Stomach (tissue), 9 donors: ENCODE measurements around the gene DNM3. TPM values are rescaled to one million over a fixed set of nuclear protein-coding genes. Genes with fewer than 3 reads are reported as not detected.

Source experiments
- DNase-seq, 2 donors: peaks; one replicate each; pipeline versions ENCODE4 v3.0.0 to v3.0.0-alpha.2; 2013 to 2019
- H3K27ac ChIP-seq, 5 donors: fragments of 200-600 bp in 4 of 5; sonication (generic) in 4 of 5; one replicate each; pipeline ENCODE4 v1.5.1; 2013 to 2019; ENCODE audit warnings: mild to moderate bottlenecking in 1 of 5, moderate library complexity in 1 of 5
- H3K27me3 ChIP-seq, 3 donors: fragments of 200-600 bp; sonication (generic); one replicate each; pipeline ENCODE4 v1.5.1; 2017 to 2019; ENCODE audit warnings: mixed run types in 1 of 3
- H3K36me3 ChIP-seq, 4 donors: fragments of 200-600 bp; sonication (generic); 1 replicate in 3 of 4; 2 replicates in 1 of 4; pipeline ENCODE4 v1.5.1; 2016 to 2019
- H3K4me1 ChIP-seq, 4 donors: fragments of 200-600 bp; sonication (generic); one replicate each; pipeline ENCODE4 v1.5.1; 2016 to 2019
- H3K4me3 ChIP-seq, 4 donors: fragments of 200-600 bp; sonication (generic) in 3 of 4; one replicate each; pipeline ENCODE4 v1.5.1; 2016 to 2019; ENCODE audit warnings: mild to moderate bottlenecking in 1 of 4
- H3K9me3 ChIP-seq, 4 donors: fragments of 200-600 bp; sonication (generic); one replicate each; pipeline ENCODE4 v1.5.1; 2016 to 2019
- EP300 ChIP-seq: sonication (generic); formaldehyde crosslinking; IDR thresholded peaks from one replicate; pipeline ENCODE4 v1.6.1; 2017; ENCODE audit warnings: antibody characterized with exemption
- POLR2A ChIP-seq, 4 donors: fragments of 450-650 bp; IDR thresholded peaks; one replicate each; pipeline ENCODE4 v1.6.1; 2016; ENCODE audit warnings: antibody characterized with exemption in 4 of 4, control low read depth in 2 of 4, mild to moderate bottlenecking in 1 of 4, moderate library complexity in 1 of 4
- POLR2AphosphoS5 ChIP-seq, 3 donors: sonication (generic); formaldehyde crosslinking; IDR thresholded peaks; one replicate each; pipeline ENCODE4 v1.6.1; 2016; ENCODE audit warnings: antibody characterized with exemption in 3 of 3
- WGBS, 5 donors: extraction: QIAGEN DNeasy Blood & Tissue Kit in 3 of 5; methylation state at CpG; one replicate each; pipeline versions ENCODE4 v1.1.5 to v1.1.7; 2013 to 2018; 5-methylcytosine and 5-hydroxymethylcytosine counted together
- intact Hi-C: fragments of 100-400 bp; cut with DNase I; formaldehyde crosslinking; loops from one replicate; pipeline ENCODE4 v1.15.1; 2023; ENCODE audit warnings: low total_unique reads
- polyA plus RNA-seq, 3 donors: library from polyadenylated mRNA; stranded (reverse); fragments of 200-250 nt; gene quantifications; one replicate each; pipeline ENCODE4 v1.2.3, GENCODE V29; 2013
- total RNA-seq, 5 donors: library from RNA; depleted of rRNA; stranded (reverse); fragments of >200 nt; gene quantifications; one replicate each; pipeline versions ENCODE4 v1.1.0 to v1.2.3, GENCODE V29; 2014 to 2016
- TF ChIP-seq, protein P1 (sequence below), 7 experiments: fragments of 450-650 bp in 4 of 7; fragments of 200-600 bp in 3 of 7; sonication (generic) in 3 of 7; IDR thresholded peaks; one replicate each; pipeline ENCODE4 v1.5.1; 2016 to 2019; ENCODE audit warnings: antibody characterized with exemption in 7 of 7, control low read depth in 2 of 7, mild to moderate bottlenecking in 1 of 7
- donor health status: healthy with polysubstance abuse.
- donor health status: Bipolar disorder and iron deficiency.
- donor health status: healthy.

DNM3 gene
- total and polyA plus RNA-seq, 8 donors: 0.58 to 13.8 (median 2.2) TPM

DNA sequence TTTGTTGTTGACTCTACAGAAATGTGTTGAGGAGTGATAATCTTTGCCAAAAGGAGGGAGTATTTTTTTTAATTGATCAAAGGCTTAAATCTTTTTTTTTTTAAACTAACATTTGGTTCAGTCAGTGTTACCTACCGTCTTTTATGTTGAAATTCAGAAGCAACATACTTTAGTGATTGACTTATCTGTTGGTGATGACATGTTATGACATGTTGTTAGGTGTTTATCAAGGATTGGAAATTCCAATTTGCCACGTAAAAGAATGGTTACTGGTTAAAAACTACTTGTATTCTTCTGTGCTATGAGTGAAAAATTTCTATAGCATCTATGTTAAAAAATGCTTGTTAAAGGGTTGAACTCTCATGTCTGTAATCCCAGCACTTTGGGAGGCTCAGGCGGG is 61.2 kb downstream of the DNM3 start:
- Histone ChIP-seq H3K4me3 (no peak overlapping the region), H3K27me3 (no peaks in the 10 kb centered on the region), H3K36me3 (no peaks in the 10 kb centered on the region), H3K9me3 (no peaks in the 10 kb centered on the region), H3K4me1 (peaks cover 0 to 5% (median 0%) of the 10 kb centered on the region in 4 donors), H3K27ac (no peak overlapping the region)
- DNase-seq: no peak
- TF ChIP-seq POLR2AphosphoS5 (IDR thresholded peaks at IDR 0.05) (no peak), POLR2A (IDR thresholded peaks at IDR 0.05) (no peak), EP300 (no peak)
- TF ChIP-seq, protein P1, sequence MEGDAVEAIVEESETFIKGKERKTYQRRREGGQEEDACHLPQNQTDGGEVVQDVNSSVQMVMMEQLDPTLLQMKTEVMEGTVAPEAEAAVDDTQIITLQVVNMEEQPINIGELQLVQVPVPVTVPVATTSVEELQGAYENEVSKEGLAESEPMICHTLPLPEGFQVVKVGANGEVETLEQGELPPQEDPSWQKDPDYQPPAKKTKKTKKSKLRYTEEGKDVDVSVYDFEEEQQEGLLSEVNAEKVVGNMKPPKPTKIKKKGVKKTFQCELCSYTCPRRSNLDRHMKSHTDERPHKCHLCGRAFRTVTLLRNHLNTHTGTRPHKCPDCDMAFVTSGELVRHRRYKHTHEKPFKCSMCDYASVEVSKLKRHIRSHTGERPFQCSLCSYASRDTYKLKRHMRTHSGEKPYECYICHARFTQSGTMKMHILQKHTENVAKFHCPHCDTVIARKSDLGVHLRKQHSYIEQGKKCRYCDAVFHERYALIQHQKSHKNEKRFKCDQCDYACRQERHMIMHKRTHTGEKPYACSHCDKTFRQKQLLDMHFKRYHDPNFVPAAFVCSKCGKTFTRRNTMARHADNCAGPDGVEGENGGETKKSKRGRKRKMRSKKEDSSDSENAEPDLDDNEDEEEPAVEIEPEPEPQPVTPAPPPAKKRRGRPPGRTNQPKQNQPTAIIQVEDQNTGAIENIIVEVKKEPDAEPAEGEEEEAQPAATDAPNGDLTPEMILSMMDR (IDR thresholded peaks at IDR 0.05): no peak
- 62 to 74% (median 66%) methylated on average over 3 of the region's 3 CpGs for WGBS, 5 donors
- intact Hi-C loops: no loop called here

DNA sequence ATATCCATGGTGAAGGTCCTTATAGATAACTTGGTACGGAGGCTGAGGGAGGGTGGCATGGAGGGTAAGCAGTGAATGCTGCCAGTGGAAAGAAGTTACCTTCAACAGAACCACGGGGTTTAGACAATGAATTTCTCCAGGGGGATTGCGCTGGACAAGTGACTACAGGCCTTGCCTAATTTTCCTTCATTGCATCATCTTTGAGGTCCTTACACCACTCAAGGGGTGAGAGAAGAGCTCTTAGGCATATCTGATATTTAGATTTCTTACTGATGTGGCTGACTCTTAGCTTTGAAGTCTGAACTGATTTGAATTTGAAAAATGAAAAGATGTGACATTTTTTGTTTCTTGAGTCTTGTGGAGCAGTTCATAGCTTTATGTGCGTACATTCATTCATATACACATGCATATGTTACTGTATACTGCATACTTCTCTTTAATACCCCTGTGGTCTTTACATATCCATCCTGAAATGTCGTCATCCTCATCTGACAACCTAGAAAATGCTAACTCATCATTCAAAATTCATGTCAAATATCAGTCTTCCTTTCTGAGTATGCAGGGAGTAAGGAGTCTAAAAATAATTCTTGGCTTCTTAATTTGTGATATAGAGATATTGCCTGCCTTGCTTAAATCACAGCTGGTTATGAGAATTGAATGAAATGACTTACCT is 63.6 kb downstream of the DNM3 start:
- Histone ChIP-seq H3K9me3 (no peaks in the 10 kb centered on the region), H3K4me3 (no peak overlapping the region), H3K27me3 (no peaks in the 10 kb centered on the region), H3K27ac (no peak overlapping the region), H3K36me3 (no peaks in the 10 kb centered on the region), H3K4me1 (peaks cover 0 to 5% (median 0%) of the 10 kb centered on the region in 4 donors)
- intact Hi-C loops: no loop called here
- no peak for TF ChIP-seq POLR2AphosphoS5 (IDR thresholded peaks at IDR 0.05)
- no peak for TF ChIP-seq POLR2A (IDR thresholded peaks at IDR 0.05)
- no peak for TF ChIP-seq EP300
- TF ChIP-seq, protein P1 (IDR thresholded peaks at IDR 0.05): no peak
- DNase-seq: no peak
- WGBS, 5 donors: 83 to 91% (median 85%) methylated on average over 5 of the region's 5 CpGs

DNA sequence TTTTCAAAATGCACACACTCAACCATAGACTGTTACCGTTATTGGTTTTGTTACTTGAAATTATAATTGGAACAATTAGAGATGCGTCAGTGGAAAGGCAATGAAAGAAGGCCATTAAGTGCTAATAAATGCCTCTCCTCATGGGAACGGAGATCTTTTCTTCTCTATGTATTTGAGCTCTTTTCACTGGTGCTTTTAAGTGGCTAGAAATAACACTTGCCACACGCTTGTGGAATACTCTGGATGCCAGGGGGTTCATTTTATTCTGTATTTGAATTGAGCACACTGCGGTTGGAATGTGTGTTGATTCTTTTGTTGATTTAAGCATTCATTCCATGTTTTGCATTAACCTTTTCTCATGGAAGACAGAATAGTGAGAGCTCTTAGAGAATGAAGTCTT is 68.4 kb downstream of the DNM3 start:
- intact Hi-C loops: no loop called here

DNA sequence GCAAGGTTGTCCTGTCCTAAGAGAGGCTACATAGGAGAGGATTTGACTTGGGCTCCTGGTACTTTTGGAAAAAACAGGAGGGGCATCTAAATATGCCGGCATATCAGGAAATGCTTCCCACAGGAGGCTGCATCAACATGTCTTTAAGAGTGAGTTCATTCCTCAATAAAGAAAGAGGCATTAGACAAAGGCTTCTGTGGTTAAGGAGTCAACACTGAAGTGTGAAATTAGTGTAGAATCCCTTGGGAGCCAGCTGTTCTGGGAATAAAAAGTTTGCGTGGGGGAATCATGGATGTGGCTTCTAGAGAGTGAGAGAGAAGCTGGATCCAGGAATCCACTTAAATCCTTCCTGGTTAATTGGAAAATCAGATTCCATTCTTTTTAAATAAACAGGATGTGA is 69.5 kb downstream of the DNM3 start:
- WGBS, 5 donors: 67 to 84% (median 77%) methylated on average over 2 of the region's 2 CpGs
- Histone ChIP-seq H3K36me3 (no peaks in the 10 kb centered on the region), H3K9me3 (no peaks in the 10 kb centered on the region), H3K4me3 (no peak overlapping the region), H3K27ac (no peak overlapping the region), H3K4me1 (peaks cover 0 to 18% (median 4%) of the 10 kb centered on the region in 4 donors), H3K27me3 (no peaks in the 10 kb centered on the region)
- TF ChIP-seq POLR2AphosphoS5 (IDR thresholded peaks at IDR 0.05) (no peak), EP300 (no peak), POLR2A (IDR thresholded peaks at IDR 0.05) (no peak)
- TF ChIP-seq, protein P1 (IDR thresholded peaks at IDR 0.05): no peak
- no peak for DNase-seq
- intact Hi-C loops: no loop called here

More for the DNA sequence above, 68.4 kb downstream of the DNM3 start:
- Histone ChIP-seq H3K4me3 (no peak overlapping the region), H3K9me3 (no peaks in the 10 kb centered on the region), H3K4me1 (peaks cover 0 to 18% (median 4%) of the 10 kb centered on the region in 4 donors), H3K36me3 (no peaks in the 10 kb centered on the region), H3K27me3 (no peaks in the 10 kb centered on the region), H3K27ac (no peak overlapping the region)
- TF ChIP-seq, protein P1 (IDR thresholded peaks at IDR 0.05): no peak
- no peak for TF ChIP-seq POLR2AphosphoS5 (IDR thresholded peaks at IDR 0.05)
- TF ChIP-seq POLR2A (IDR thresholded peaks at IDR 0.05): no peak
- no peak for DNase-seq
- 78 to 85% (median 82%) methylated on average over 5 of the region's 5 CpGs for WGBS, 5 donors
